ENCODE data around the gene KAZALD1.

The KAZALD1 gene

DNA sequence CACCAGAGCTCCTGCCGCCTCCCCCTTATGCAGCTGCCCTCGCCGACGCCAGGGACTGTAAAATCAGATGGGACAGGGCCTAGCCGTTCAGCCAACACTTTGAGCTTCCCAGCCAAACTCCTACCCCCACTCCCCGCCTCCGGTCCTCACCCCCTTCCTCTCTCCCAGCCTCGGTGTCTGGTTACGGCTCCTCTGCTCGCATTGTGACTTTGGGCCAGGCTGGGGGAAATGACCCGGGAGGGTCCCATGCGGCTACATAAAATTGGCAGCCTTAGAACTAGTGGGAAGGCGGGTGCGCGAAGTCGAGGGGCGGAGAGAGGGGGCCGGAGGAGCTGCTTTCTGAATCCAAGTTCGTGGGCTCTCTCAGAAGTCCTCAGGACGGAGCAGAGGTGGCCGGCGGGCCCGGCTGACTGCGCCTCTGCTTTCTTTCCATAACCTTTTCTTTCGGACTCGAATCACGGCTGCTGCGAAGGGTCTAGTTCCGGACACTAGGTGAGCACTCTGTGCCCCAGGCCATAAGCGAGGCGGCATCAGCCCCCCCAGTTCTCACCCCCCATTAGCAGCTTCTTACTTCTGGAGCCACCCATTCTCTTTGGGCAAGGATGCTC is at the start of gene KAZALD1:
Gene KAZALD1 (plus strand): TSS at position 366 of the 608 bp plus-strand sequence. CDS start 604 bp downstream, outside the sequence.
- DNase-seq (ENCODE audit: low read depth) = peak; percentile 51

DNA sequence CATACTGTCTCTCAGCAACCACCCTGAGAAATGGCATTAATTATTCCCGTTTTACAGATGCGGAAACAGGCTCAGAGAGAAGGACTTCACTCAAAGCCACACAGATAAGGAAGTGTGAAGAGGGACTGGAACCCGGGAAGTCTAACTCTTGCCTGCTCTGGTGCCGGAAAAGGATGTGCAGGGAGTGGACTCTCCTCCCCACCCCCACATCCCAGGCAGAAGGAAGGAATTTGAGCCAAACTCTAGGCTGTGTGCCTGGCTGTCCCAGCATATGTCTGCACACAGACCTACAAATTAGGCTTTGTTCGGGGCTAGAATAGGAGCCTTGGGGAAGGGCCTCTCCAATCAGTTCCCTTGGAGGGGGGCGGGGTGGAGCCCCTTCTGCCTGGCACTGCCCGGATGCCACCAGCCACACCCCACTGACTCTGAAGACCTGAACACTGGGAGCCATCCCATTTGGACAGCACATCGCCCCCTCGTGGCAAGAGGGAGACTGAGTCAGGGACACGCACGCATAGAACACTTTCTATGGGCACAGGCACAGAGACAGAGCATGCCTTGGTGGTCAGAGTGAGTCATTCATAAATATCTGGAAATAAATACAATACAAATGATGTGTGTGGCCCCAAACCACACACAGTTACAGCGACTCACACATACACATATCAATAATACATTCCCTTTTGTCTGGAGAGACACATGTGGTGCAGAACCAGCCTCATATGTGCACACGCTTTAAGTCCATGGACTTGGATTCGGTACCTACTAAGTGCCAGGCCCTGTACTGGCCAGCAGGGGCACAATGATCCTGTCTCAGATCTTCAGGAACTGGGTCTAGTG is 49.0 kb upstream of the KAZALD1 start:
- DNase-seq (ENCODE audit: low read depth) = no peak

DNA sequence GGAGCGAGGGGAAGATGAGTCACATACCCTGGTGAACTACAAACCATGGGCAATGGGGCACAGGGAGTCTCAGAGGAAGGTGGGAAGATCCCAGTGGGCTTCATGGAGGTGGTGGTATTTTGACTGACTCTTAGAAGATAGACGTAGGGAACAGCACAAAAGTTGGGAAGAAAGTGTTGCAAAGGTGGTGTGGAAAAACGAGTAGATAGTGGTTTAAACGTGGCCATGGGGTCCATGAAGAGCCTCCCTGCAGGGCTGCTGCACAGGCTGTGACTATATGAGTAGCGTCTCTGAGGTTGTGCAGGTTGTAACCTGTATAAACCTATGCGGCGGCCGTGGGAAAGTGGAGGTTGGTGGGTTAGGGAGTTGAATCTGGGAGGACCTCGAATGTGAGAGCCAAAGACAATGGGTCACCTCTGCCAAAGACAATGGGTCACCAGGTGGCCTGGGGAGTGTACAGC is 48.4 kb upstream of the KAZALD1 start:
- no peak for DNase-seq (ENCODE audit: low read depth)

- no peak for DNase-seq (ENCODE audit: low read depth)
These were observed 47.4 kb upstream of the KAZALD1 start for GRCh38 chr10:101014230-101014884.

GRCh38 chr10:101014966-101015581 is 46.7 kb upstream of the KAZALD1 start:
- DNase-seq (ENCODE audit: low read depth) = no peak

DNA sequence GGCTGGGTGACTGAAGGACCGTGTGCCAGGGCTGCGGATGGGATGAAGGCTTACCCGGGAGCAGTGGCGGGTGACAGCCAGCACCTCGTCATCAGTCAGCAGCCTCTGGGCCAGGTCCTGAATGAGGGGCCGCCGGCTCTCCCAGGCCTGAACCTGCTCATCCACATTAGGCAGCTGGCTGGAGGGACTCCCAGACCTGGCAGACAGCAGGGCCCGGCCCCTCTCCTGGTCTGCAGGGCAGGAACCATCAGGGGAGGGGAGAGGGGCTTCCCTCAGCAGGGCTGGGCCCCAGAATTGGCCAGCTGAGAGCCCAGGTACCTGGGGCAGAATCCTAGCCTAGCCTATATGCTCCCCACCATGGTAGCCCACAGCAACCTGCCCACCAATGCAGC is 46.2 kb upstream of the KAZALD1 start:
- DNase-seq (ENCODE audit: low read depth) = no peak

DNA sequence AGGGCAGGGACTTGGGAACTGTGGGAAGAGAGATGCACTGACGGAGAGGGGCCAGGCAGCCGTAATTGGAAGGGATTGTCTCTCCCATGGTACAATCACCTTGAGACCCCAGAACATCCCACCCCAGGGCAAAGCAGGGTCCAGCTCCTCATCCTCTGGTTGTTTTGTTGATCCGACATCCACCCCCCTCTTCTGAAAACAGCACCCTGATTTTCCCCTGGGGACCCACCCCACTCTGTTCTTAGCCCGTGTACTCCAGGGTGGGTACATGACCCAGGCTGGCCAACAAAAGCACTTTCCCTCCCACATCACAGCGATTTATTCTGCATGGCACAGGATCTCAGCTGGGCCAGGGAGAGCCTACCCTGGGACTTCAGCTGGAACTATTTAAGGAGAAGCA is 45.0 kb upstream of the KAZALD1 start:
- DNase-seq (ENCODE audit: low read depth) = no peak

- no peak for DNase-seq (ENCODE audit: low read depth)
These were observed 43.6 kb upstream of the KAZALD1 start for GRCh38 chr10:101018118-101018599.

DNA sequence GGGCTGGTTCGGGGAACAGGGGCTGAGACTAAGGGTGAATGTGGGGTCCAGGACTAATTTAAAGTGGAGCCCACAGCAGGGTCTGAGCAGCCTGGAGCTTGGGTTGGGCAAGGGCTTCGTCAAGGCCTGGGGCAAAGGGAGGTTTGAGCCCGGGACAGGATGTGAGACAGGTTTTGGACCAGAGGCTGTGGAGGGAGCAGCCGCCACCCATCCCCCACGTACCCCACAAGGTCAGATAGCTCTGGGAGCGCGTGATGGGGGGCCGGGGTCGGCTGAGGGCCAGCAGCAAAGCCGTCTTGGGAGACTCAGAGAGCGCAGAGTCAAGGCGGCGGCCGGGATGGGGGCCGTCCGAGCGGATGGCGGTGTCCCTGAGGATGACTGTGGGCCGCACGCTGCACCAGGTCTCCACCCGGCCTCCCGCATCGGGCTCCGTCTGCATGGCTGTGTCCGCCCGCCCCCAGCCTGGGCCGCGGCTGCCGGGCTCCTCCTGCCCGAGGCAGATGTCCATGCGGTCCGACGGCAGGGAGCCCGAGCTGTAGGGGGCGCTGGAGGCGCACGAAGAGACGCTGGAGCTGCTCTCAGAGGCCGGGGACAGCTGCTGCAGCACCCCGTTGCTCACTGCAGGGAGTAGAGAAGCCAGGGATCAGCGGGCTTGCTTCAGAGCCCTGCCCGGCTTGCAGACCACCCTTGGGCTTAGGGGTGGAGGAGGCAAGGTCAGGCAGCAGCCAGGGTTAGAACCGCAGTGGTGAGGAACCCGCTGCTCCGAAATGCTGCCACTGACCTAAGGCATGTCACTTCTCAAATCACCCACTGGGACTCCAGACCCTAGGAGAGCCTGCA is 43.0 kb upstream of the KAZALD1 start:
- DNase-seq (ENCODE audit: low read depth) = no peak

- no peak for DNase-seq (ENCODE audit: low read depth)
These were observed 42.4 kb upstream of the KAZALD1 start for GRCh38 chr10:101019440-101019703.

- DNase-seq (ENCODE audit: low read depth) = no peak
These were observed 41.2 kb upstream of the KAZALD1 start for GRCh38 chr10:101020427-101021075.

GRCh38 chr10:101021239-101021638 is 40.5 kb upstream of the KAZALD1 start:
- DNase-seq (ENCODE audit: low read depth) = no peak

DNA sequence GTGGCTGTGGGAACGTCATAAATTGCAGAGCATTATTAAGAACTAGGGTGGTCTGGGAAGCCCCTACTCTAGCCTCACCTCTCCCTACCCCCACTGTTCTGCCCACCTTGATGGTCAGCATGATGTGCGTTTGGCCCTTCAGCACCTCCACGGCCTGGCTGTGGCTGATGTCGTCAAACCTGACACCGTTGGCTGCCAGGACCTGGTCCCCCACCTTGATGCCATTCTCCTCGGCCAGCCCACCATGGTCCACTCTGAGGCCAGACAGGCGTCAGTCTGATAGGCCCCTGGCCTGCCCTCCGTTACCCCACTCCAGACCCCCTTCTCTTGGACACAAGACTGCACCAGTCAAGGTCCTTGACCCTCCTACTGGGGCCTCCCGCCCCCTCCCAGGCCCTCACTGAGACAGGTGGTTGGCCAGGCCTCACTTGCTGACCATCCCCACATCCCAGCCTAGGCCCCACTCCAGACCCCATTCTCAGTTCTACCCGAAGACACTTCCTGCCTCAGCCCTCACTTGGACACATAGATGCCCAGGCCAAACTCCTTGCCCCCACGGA is 40.0 kb upstream of the KAZALD1 start:
- DNase-seq (ENCODE audit: low read depth) = no peak

DNA sequence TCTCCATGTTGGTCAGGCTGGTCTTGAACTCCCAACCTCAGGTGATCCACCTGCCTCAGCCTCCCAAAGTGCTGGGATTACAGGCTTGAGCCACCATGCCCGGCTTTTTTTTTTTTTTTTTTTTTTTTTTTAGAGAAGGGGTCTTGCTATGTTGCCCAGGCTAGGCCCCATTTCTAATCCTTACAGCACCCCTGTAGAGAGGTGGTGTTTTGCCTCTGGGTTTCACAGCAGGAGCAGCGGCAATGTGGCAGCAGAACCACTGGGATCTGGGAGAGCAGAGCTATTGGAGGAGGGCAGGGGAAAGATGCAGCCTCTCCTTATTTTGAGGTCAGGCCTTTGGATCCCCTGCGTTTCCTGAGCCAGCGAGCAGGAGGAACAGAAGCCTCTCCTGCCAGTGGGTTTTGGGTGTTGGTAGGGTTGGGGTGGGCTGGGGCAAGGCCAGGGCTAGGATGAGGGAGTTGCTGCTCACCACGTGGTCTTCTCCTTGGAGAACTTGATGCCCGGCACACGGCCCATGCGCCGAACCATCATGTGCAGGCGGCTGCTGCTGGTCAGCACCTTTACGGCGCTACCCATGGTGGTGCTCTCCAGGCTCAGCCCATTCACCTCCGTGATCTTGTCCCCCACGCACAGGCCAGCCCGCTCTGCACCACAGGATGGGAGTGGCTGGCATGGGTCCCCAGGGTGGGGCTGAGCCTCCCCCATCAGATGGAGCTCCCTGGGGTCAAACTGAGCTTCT is 38.7 kb upstream of the KAZALD1 start:
- no peak for DNase-seq (ENCODE audit: low read depth)

GRCh38 chr10:101027106-101027720 is 34.6 kb upstream of the KAZALD1 start:
- DNase-seq (ENCODE audit: low read depth) = no peak

DNA sequence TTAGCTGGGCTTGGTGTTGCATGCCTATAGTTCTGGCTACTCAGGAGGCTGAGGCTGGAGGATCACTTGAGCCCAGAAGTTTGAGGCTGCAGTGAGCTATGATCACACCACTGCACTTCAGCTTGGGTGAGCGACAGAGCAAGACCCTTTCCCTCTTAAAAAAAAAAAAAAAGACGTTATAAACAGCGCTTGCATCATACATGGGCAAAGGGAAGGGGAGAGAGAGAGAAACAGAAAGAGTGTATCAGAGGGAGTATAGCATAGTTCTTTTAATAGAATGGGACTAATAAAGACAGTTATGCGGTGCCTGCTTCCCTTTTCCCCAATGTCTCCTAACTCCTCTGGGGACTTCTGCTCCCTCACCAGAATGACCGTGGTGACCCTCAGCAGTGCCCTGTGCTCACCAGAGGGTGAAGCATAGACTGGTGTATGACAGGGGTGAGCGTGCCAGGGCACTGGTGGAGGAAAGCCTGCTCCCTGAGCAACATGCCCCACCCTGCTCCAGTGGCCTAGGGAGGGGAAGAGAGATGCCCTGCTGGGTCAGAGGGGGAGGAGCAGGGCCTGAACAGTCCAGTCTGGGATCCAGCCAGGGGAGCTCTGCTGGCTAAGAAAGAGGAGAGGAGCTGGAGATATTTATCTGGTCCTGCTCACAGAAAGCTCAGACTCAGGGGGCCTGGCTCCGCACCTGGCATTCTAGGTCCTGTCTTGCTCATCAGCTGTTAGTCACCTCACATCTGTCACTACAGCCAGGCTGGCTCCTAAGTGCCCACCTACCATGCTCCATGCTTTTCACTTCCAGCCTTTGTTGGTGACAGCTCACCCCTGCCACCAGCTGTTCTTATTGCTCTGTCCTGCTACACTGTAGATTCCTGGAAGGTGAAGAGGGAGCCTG is 33.1 kb upstream of the KAZALD1 start:
- no peak for DNase-seq (ENCODE audit: low read depth)

DNA sequence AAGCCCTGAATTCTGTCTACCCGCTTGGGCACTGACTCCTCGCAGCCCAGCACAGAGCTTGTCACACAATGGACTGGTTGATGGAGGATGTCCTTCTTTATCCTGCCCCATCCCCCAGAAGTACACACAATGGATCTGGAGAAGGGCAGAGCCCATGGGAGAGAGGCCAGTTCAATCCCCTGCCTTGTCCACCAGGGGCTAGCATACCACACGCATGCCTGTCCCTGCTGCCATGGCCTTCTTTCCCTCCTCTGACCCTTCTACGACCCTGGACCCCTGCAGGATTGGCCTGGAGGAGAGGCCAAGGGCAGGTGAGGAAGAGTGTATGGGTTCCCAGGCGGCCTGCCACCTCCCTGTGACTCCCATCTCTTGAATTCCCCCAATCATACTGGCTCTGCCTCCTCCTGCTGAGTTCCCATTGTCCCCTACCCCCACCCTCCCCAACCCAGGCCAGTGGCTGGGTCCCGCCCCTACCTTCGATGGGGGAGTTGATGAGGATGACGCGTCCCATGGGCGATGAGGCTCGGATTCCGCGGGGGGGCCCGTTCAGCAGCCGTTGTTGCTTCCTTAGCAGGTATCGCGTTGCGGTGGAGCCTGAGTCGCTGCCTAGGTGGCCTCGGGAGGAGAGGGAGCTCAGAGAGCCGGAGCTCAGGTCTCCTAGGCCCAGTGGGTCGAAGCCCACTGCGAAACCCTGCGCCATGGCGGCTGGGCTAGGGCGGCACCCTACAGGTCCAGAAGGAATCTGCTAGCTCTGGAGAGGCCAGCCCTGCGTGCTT is 32.1 kb upstream of the KAZALD1 start:
- no peak for DNase-seq (ENCODE audit: low read depth)
